Natural killer cell (primary cell): Measurements from ENCODE around the gene CFAP92. TPM values are rescaled to one million over a fixed set of nuclear protein-coding genes. Genes with fewer than 3 reads are reported as not detected.
A peak's percentile ranks its signal among the peaks of the same experiment; 100 is the strongest.

Experiments
- ATAC-seq, 3 donors: fragments of 150-1000 bp in 2 of 3; fragments of 200-7000 bp in 1 of 3; cut with Tn5 transposase; 1 replicate in 1 of 3; 2 replicates in 2 of 3; pipeline ENCODE4 v1.10.0; 2021; ENCODE audit warnings: mild to moderate bottlenecking in 2 of 3, moderate library complexity in 2 of 3
- DNase-seq, 2 donors: peaks; one replicate each; pipeline versions ENCODE4 v3.0.0 to v3.0.0-alpha.2; 2013 to 2021; ENCODE audit warnings: mixed read lengths in 1 of 2
- H3K27ac ChIP-seq: one replicate; pipeline ENCODE4 v1.5.1; 2013; ENCODE audit warnings: mild to moderate bottlenecking, low read length
- H3K27me3 ChIP-seq: one replicate; pipeline ENCODE4 v1.6.1; 2013; ENCODE audit warnings: low read length; ENCODE audit not compliant: control insufficient read depth, insufficient read depth
- H3K36me3 ChIP-seq: one replicate; pipeline ENCODE4 v1.6.1; 2013; ENCODE audit warnings: low read length; ENCODE audit not compliant: control insufficient read depth, insufficient read depth
- H3K4me1 ChIP-seq: one replicate; pipeline ENCODE4 v1.6.1; 2013; ENCODE audit warnings: low read length; ENCODE audit not compliant: control insufficient read depth, insufficient read depth
- H3K4me3 ChIP-seq: one replicate; pipeline ENCODE4 v1.5.1; 2013; ENCODE audit warnings: low read length
- H3K9me3 ChIP-seq: one replicate; pipeline ENCODE4 v1.6.1; 2013; ENCODE audit warnings: low read length; ENCODE audit not compliant: control insufficient read depth, insufficient read depth
- H3K27ac Mint-ChIP-seq, 2 donors: one replicate each; pipeline ENCODE4 v1.8.0; 2022; ENCODE audit warnings: mild to moderate bottlenecking in 2 of 2, mixed read lengths in 2 of 2, moderate library complexity in 1 of 2
- H3K27me3 Mint-ChIP-seq, 2 donors: one replicate each; pipeline ENCODE4 v1.8.0; 2022; ENCODE audit warnings: low read depth in 2 of 2, mixed read lengths in 2 of 2
- H3K36me3 Mint-ChIP-seq: one replicate; pipeline ENCODE4 v1.8.0; 2022; ENCODE audit warnings: mixed read lengths
- H3K4me1 Mint-ChIP-seq, 2 donors: one replicate each; pipeline ENCODE4 v1.8.0; 2022; ENCODE audit warnings: mixed read lengths in 2 of 2
- H3K4me3 Mint-ChIP-seq: one replicate; pipeline ENCODE4 v1.8.0; 2022; ENCODE audit warnings: mild to moderate bottlenecking, moderate library complexity, mixed read lengths
- H3K9me3 Mint-ChIP-seq, 2 donors: one replicate each; pipeline ENCODE4 v1.8.0; 2022; ENCODE audit warnings: mixed read lengths in 2 of 2
- WGBS: methylation state at CpG from one replicate; pipeline ENCODE4 v1.1.7; 2013; ENCODE audit warnings: missing lambda C conversion rate; ENCODE audit not compliant: insufficient coverage; 5-methylcytosine and 5-hydroxymethylcytosine counted together
- intact Hi-C: fragments of 100-400 bp; cut with micrococcal nuclease; formaldehyde crosslinking; loops from one replicate; pipeline ENCODE4 v1.14.2; 2022
- total RNA-seq, 4 donors: library from RNA; stranded (reverse); fragments of 120-200 nt in 1 of 4; gene quantifications; one replicate each; pipeline versions ENCODE4 v1.2.3 to v1.2.4, GENCODE V29; 2013 to 2022
- TF ChIP-seq, protein P1 (sequence below): fragments of 200-600 bp; IDR thresholded peaks from one replicate; pipeline ENCODE4 v1.8.0; 2022; ENCODE audit warnings: antibody characterized with exemption

The CFAP92 gene
- total RNA-seq, 3 donors from 2014 or later (not counting 1 experiment from before 2014, with no cell fraction given), result 0.26 to 0.43 (median 0.41) TPM

DNA sequence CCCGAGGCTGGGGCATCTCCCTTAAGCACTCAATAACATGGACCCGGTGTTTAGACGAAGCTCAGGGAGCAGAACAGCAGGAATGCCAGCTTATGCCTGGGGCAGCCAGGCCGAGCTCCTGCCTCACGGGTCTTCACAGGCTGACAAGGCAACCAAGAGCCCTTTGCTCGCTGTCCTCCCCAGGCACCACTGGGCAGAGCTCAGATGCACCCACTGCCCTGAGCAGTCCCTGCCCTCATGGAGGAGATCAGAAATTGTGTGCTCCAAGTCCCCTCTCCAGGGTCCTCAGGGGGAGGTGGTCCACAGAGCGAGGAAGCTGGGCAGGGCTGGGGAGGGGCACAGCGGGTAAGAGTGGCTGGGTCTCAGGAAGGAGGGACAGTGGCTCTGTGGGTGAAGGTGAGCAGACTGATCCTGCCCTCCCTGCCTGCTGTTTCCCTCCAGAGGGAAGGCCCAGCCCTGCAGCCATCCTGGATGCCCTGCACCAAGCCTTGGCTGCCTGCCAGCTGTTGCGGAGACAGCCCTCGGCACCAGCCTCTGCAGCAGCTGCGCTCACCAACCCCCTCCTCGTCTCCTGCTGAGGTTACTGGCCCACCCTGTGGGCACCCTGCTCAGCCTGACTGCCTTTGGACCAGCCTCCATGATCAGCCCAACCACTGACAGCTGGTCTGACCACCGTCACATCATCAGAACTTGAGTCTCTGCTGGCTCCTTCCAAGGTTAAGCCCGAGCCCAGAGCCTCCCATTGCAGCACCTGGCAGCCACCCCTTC, 45.6 kb upstream of the CFAP92 start:
- Histone ChIP-seq H3K4me1 (peaks cover 7% of the 10 kb centered on the region), H3K27ac (no peak overlapping the region), H3K4me3 (no peak overlapping the region), H3K36me3 (no peaks in the 10 kb centered on the region), H3K27me3 (no peaks in the 10 kb centered on the region), H3K9me3 (no peaks in the 10 kb centered on the region)
- intact Hi-C loops, result no loop called here
- Mint-ChIP-seq H3K27ac (no peak overlapping the region), H3K27me3 (peaks cover 12 to 13% of the 10 kb centered on the region in 2 donors), H3K36me3 (no peaks in the 10 kb centered on the region), H3K4me1 (peaks cover 0 to 8% of the 10 kb centered on the region in 2 donors), H3K4me3 (no peak overlapping the region), H3K9me3 (no peaks in the 10 kb centered on the region)
- ATAC-seq (no peak), DNase-seq (peak in 1 of 2 donors; percentile 46)
- WGBS, result 55% methylated on average over 14 of the region's 14 CpGs
- TF ChIP-seq, protein P1, sequence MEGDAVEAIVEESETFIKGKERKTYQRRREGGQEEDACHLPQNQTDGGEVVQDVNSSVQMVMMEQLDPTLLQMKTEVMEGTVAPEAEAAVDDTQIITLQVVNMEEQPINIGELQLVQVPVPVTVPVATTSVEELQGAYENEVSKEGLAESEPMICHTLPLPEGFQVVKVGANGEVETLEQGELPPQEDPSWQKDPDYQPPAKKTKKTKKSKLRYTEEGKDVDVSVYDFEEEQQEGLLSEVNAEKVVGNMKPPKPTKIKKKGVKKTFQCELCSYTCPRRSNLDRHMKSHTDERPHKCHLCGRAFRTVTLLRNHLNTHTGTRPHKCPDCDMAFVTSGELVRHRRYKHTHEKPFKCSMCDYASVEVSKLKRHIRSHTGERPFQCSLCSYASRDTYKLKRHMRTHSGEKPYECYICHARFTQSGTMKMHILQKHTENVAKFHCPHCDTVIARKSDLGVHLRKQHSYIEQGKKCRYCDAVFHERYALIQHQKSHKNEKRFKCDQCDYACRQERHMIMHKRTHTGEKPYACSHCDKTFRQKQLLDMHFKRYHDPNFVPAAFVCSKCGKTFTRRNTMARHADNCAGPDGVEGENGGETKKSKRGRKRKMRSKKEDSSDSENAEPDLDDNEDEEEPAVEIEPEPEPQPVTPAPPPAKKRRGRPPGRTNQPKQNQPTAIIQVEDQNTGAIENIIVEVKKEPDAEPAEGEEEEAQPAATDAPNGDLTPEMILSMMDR, result no peak

DNA sequence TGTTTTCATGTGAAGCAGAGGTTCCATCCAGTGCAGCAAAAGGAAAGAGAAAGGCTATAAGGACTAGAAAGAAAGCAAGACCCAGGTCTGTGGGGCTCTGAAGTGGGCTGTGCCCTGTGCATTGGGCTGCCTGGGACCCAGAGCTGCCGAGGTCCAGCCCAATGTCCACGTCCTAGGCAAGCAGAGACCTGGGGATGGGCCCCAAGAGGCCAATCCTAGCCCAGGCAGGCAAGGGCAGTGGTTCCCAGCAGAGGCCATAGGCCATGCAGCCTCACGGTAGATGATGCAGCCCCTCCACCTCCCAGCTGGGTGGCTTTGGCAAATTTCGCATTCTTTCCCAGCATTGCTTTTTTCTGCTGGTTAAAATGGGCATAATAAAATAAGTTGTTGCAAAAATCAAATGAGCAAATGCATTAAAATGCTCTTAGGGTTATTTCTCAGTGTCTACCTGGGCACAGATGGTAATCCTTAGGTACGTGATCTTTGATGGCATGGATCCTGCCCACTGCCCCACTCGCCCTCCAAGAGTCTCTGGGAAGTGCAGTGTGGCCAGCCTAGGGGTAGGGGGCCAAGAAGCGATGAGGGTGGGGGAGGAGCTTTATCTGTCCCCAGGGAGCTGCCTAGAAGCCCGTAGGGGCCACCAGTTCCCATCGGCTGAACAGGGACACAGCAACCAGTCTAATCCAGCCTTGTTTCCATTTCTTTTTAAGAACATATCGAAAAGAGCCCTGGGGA, 44.4 kb upstream of the CFAP92 start:
- Mint-ChIP-seq H3K9me3 (no peaks in the 10 kb centered on the region), H3K4me3 (no peak overlapping the region), H3K27ac (no peak overlapping the region), H3K36me3 (no peaks in the 10 kb centered on the region), H3K4me1 (peaks cover 0 to 8% of the 10 kb centered on the region in 2 donors), H3K27me3 (peaks cover 9 to 12% of the 10 kb centered on the region in 2 donors)
- no peaks in the 10 kb centered on the region for H3K36me3 ChIP-seq
- WGBS, result 84% methylated on average over 10 of the region's 10 CpGs
- peaks cover 7% of the 10 kb centered on the region for H3K4me1 ChIP-seq
- TF ChIP-seq, protein P1, result no peak
- intact Hi-C loops, result no loop called here
- H3K9me3 ChIP-seq, result no peaks in the 10 kb centered on the region
- no peak overlapping the region for H3K27ac ChIP-seq
- no peak overlapping the region for H3K4me3 ChIP-seq
- H3K27me3 ChIP-seq, result no peaks in the 10 kb centered on the region
- ATAC-seq (no peak), DNase-seq (no peak)

DNA sequence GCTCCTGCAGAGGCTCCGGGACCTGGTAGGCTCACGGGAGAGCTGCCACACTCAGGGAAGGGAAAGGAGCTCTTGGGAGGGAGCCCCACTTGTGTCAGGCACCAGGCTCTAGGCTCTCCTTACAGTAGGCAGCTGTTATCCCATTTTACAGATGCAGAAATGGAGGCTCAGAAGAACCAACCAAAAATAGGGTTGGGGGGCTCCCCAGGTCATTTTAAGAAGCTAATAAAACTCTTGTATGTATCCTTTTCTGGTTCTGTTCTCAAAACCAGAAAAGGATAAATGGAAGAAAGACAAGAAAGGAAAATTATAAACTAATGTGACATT, 43.2 kb upstream of the CFAP92 start:
- no peaks in the 10 kb centered on the region for H3K9me3 ChIP-seq
- H3K27me3 ChIP-seq, result no peaks in the 10 kb centered on the region
- peaks cover 0 to 1% of the 10 kb centered on the region in 2 donors for H3K27me3 Mint-ChIP-seq
- H3K36me3 ChIP-seq, result no peaks in the 10 kb centered on the region
- no peak for DNase-seq
- H3K9me3 Mint-ChIP-seq, result no peaks in the 10 kb centered on the region
- ATAC-seq, result no peak
- peaks cover 0 to 4% of the 10 kb centered on the region in 2 donors for H3K4me1 Mint-ChIP-seq
- 61% methylated on average over 2 of the region's 2 CpGs for WGBS
- no peaks in the 10 kb centered on the region for H3K36me3 Mint-ChIP-seq
- H3K4me3 Mint-ChIP-seq, result no peak overlapping the region
- intact Hi-C loops, result no loop called here
- H3K4me3 ChIP-seq, result no peak overlapping the region
- peaks cover 7% of the 10 kb centered on the region for H3K4me1 ChIP-seq
- TF ChIP-seq, protein P1, result no peak
- H3K27ac ChIP-seq, result no peak overlapping the region
- no peak overlapping the region for H3K27ac Mint-ChIP-seq
